Thyroid gland (tissue), 4 donors: Measurements from ENCODE around the gene HRH3.

ENCODE experiments used
- CTCF ChIP-seq, 6 experiments: fragments of 200-600 bp in 3 of 6; fragments of 450-650 bp in 3 of 6; sonication (generic) in 3 of 6; IDR thresholded peaks; one replicate each; pipeline ENCODE4 v1.5.1; 2016 to 2019; ENCODE audit warnings: antibody characterized with exemption in 6 of 6, mild to moderate bottlenecking in 2 of 6, inconsistent platforms in 1 of 6, moderate library complexity in 1 of 6
- POLR2A ChIP-seq, 2 donors: fragments of 450-650 bp; IDR thresholded peaks; one replicate each; pipeline ENCODE4 v1.6.1; 2017; ENCODE audit warnings: antibody characterized with exemption in 2 of 2, mild to moderate bottlenecking in 2 of 2, moderate library complexity in 1 of 2

GRCh38 chr20:62267543-62267942 lies 47.5 kb upstream of the HRH3 start:
- TF ChIP-seq CTCF (IDR thresholded peaks at IDR 0.05) (no peak), POLR2A (IDR thresholded peaks at IDR 0.05) (no peak)
